CD4-positive, CD25-positive, alpha-beta regulatory T cell (primary cell): Measurements from ENCODE around the gene NMD3. TPM values are rescaled to one million over a fixed set of nuclear protein-coding genes. Genes with fewer than 3 reads are reported as not detected.

Experiments used
- ATAC-seq, 2 donors: fragments of 150-1000 bp; cut with Tn5 transposase; one replicate each; pipeline ENCODE4 v1.10.0; 2021; ENCODE audit warnings: low read depth in 2 of 2, moderate number of reproducible peaks in 2 of 2, moderate library complexity in 1 of 2
- DNase-seq, 3 donors: peaks; one replicate each; pipeline versions ENCODE4 v3.0.0 to v3.0.0-alpha.2; 2012 to 2022; ENCODE audit warnings: mixed read lengths in 1 of 3
- H3K27ac ChIP-seq: one replicate; pipeline ENCODE4 v1.7.0; 2013; ENCODE audit warnings: mild to moderate bottlenecking, low read length; ENCODE audit not compliant: insufficient read depth, poor library complexity, severe bottlenecking
- H3K27me3 ChIP-seq: one replicate; pipeline ENCODE4 v1.7.0; 2013; ENCODE audit warnings: low read length; ENCODE audit not compliant: control insufficient read depth, insufficient read depth
- H3K36me3 ChIP-seq: one replicate; pipeline ENCODE4 v1.7.0; 2013; ENCODE audit warnings: mild to moderate bottlenecking, low read length, moderate library complexity; ENCODE audit not compliant: control insufficient read depth, insufficient read depth
- H3K4me1 ChIP-seq: 2 replicates; pipeline ENCODE4 v1.7.0; 2013; ENCODE audit warnings: mild to moderate bottlenecking, low read length; ENCODE audit not compliant: insufficient read depth, control insufficient read depth, poor library complexity, severe bottlenecking
- H3K4me3 ChIP-seq: one replicate; pipeline ENCODE4 v1.7.0; 2013; ENCODE audit warnings: low read depth, mild to moderate bottlenecking, low read length, moderate library complexity
- H3K9me3 ChIP-seq, 2 experiments: 1 replicate in 1 of 2; 2 replicates in 1 of 2; pipeline ENCODE4 v1.7.0; 2013; ENCODE audit warnings: low read length in 2 of 2, mild to moderate bottlenecking in 1 of 2, moderate library complexity in 1 of 2; ENCODE audit not compliant: control insufficient read depth in 2 of 2
- H3K27ac Mint-ChIP-seq, 3 donors: one replicate each; pipeline ENCODE4 v1.8.0; 2020 to 2022; ENCODE audit warnings: mild to moderate bottlenecking in 3 of 3, mixed read lengths in 3 of 3, moderate library complexity in 2 of 3
- H3K27me3 Mint-ChIP-seq: one replicate; pipeline ENCODE4 v1.8.0; 2022; ENCODE audit warnings: mild to moderate bottlenecking, mixed read lengths
- H3K36me3 Mint-ChIP-seq: one replicate; pipeline ENCODE4 v1.8.0; 2020; ENCODE audit warnings: mixed read lengths
- H3K4me1 Mint-ChIP-seq, 4 donors: one replicate each; pipeline ENCODE4 v1.8.0; 2020 to 2022; ENCODE audit warnings: mixed read lengths in 4 of 4, mild to moderate bottlenecking in 1 of 4
- H3K4me3 Mint-ChIP-seq, 4 donors: one replicate each; pipeline ENCODE4 v1.8.0; 2020 to 2022; ENCODE audit warnings: mild to moderate bottlenecking in 4 of 4, mixed read lengths in 4 of 4, moderate library complexity in 3 of 4
- H3K9me3 Mint-ChIP-seq, 7 donors: one replicate each; pipeline ENCODE4 v1.8.0; 2020 to 2022; ENCODE audit warnings: mixed read lengths in 7 of 7, mild to moderate bottlenecking in 3 of 7, moderate library complexity in 2 of 7
- polyA plus RNA-seq, 4 donors: library from polyadenylated mRNA; unstranded; fragments of 300-500 nt; fragmentation: Illumina TruSeq; gene quantifications; one replicate each; pipeline ENCODE4 v1.2.3, GENCODE V29; 2021
- total RNA-seq: library from RNA; stranded (reverse); gene quantifications from one replicate; pipeline ENCODE4 v1.2.3, GENCODE V29; 2022

The NMD3 gene
- total and polyA plus RNA-seq, 5 donors from 2014 or later, result 44.7 to 53.2 (median 45.7) TPM

- DNase-seq (no peak), ATAC-seq (no peak)
- Mint-ChIP-seq H3K4me3 (peak overlapping the region; percentile 53 to 97 (median 83)), H3K9me3 (peaks cover 0 to 2% (median 0%) of the 10 kb centered on the region in 7 donors), H3K27me3 (peaks cover 15% of the 10 kb centered on the region), H3K36me3 (no peaks in the 10 kb centered on the region), H3K27ac (no peak overlapping the region), H3K4me1 (peaks cover 19 to 36% (median 29%) of the 10 kb centered on the region in 4 donors)
- Histone ChIP-seq H3K4me1 (peaks cover 35% of the 10 kb centered on the region), H3K27me3 (peaks cover 5% of the 10 kb centered on the region), H3K36me3 (no peaks in the 10 kb centered on the region), H3K9me3 (no peaks in the 10 kb centered on the region), H3K27ac (no peak overlapping the region), H3K4me3 (no peak overlapping the region)
Observed at GRCh38 chr3:161219495-161219894, 1.6 kb upstream of the NMD3 start.

GRCh38 chr3:161221806-161222600, 892 bp downstream of the NMD3 start:
- peaks cover 39% of the 10 kb centered on the region for H3K4me1 ChIP-seq
- H3K27me3 ChIP-seq, result peaks cover 3% of the 10 kb centered on the region
- peak overlapping the region; percentile 80 for H3K27ac ChIP-seq
- peak overlapping the region; percentile 93 to 97 (median 94) for H3K4me3 Mint-ChIP-seq
- peak overlapping the region; percentile 90 to 97 (median 93) for H3K27ac Mint-ChIP-seq
- H3K36me3 Mint-ChIP-seq, result peaks cover 8% of the 10 kb centered on the region
- H3K4me3 ChIP-seq, result peak overlapping the region; percentile 93
- no peak for ATAC-seq
- H3K9me3 ChIP-seq, result no peaks in the 10 kb centered on the region
- H3K36me3 ChIP-seq, result peaks cover 4% of the 10 kb centered on the region
- peaks cover 0 to 2% (median 0%) of the 10 kb centered on the region in 7 donors for H3K9me3 Mint-ChIP-seq
- peaks cover 6% of the 10 kb centered on the region for H3K27me3 Mint-ChIP-seq
- peak in 2 of 3 donors; percentile 9 to 49 for DNase-seq
- peaks cover 25 to 51% (median 38%) of the 10 kb centered on the region in 4 donors for H3K4me1 Mint-ChIP-seq

GRCh38 chr3:161222662-161223061, 1.6 kb downstream of the NMD3 start:
- H3K9me3 ChIP-seq, result no peaks in the 10 kb centered on the region
- Mint-ChIP-seq H3K4me1 (peaks cover 25 to 53% (median 39%) of the 10 kb centered on the region in 4 donors), H3K27me3 (peaks cover 1% of the 10 kb centered on the region), H3K4me3 (peak overlapping the region; percentile 93 to 97 (median 94)), H3K27ac (peak overlapping the region in 2 of 3 donors; percentile 75 to 93), H3K9me3 (peaks cover 0 to 2% (median 0%) of the 10 kb centered on the region in 7 donors), H3K36me3 (peaks cover 10% of the 10 kb centered on the region)
- ATAC-seq, result no peak
- H3K27ac ChIP-seq, result no peak overlapping the region
- peaks cover 39% of the 10 kb centered on the region for H3K4me1 ChIP-seq
- H3K27me3 ChIP-seq, result peaks cover 2% of the 10 kb centered on the region
- H3K36me3 ChIP-seq, result peaks cover 10% of the 10 kb centered on the region
- peak overlapping the region; percentile 93 for H3K4me3 ChIP-seq
- no peak for DNase-seq

GRCh38 chr3:161224786-161225185, 3.7 kb downstream of the NMD3 start:
- Mint-ChIP-seq H3K9me3 (no peaks in the 10 kb centered on the region), H3K36me3 (peaks cover 10% of the 10 kb centered on the region), H3K27ac (peak overlapping the region in 1 of 3 donors; percentile 35), H3K27me3 (no peaks in the 10 kb centered on the region), H3K4me3 (peak overlapping the region in 2 of 4 donors; percentile 28 to 43), H3K4me1 (peaks cover 25 to 51% (median 37%) of the 10 kb centered on the region in 4 donors)
- peaks cover 25% of the 10 kb centered on the region for H3K36me3 ChIP-seq
- H3K27ac ChIP-seq, result no peak overlapping the region
- H3K9me3 ChIP-seq, result no peaks in the 10 kb centered on the region
- H3K4me1 ChIP-seq, result peaks cover 39% of the 10 kb centered on the region
- DNase-seq (no peak), ATAC-seq (no peak)
- no peak overlapping the region for H3K4me3 ChIP-seq
- H3K27me3 ChIP-seq, result no peaks in the 10 kb centered on the region

GRCh38 chr3:161230621-161231171, 9.6 kb downstream of the NMD3 start:
- no peaks in the 10 kb centered on the region for H3K9me3 Mint-ChIP-seq

GRCh38 chr3:161231861-161232260, 10.8 kb downstream of the NMD3 start:
- no peak for DNase-seq
- ATAC-seq, result no peak
- Mint-ChIP-seq H3K9me3 (no peaks in the 10 kb centered on the region), H3K4me3 (no peak overlapping the region), H3K36me3 (peaks cover 22% of the 10 kb centered on the region), H3K27me3 (no peaks in the 10 kb centered on the region), H3K4me1 (peaks cover 9 to 15% (median 14%) of the 10 kb centered on the region in 4 donors), H3K27ac (no peak overlapping the region)
- no peaks in the 10 kb centered on the region for H3K9me3 ChIP-seq
- H3K27me3 ChIP-seq, result no peaks in the 10 kb centered on the region
- H3K4me1 ChIP-seq, result no peaks in the 10 kb centered on the region
- peaks cover 68% of the 10 kb centered on the region for H3K36me3 ChIP-seq
- no peak overlapping the region for H3K27ac ChIP-seq
- H3K4me3 ChIP-seq, result no peak overlapping the region

More at GRCh38 chr3:161230621-161231171, 9.6 kb downstream of the NMD3 start:
- Histone ChIP-seq H3K4me1 (peaks cover 4% of the 10 kb centered on the region), H3K9me3 (no peaks in the 10 kb centered on the region), H3K27me3 (no peaks in the 10 kb centered on the region), H3K27ac (no peak overlapping the region), H3K36me3 (peaks cover 62% of the 10 kb centered on the region), H3K4me3 (no peak overlapping the region)
- DNase-seq (no peak), ATAC-seq (no peak)
- H3K27ac Mint-ChIP-seq, result no peak overlapping the region
- peaks cover 6 to 16% (median 12%) of the 10 kb centered on the region in 4 donors for H3K4me1 Mint-ChIP-seq
- H3K27me3 Mint-ChIP-seq, result no peaks in the 10 kb centered on the region
- H3K4me3 Mint-ChIP-seq, result no peak overlapping the region
- peaks cover 20% of the 10 kb centered on the region for H3K36me3 Mint-ChIP-seq

- no peaks in the 10 kb centered on the region for H3K27me3 ChIP-seq
- H3K4me3 ChIP-seq, result no peak overlapping the region
- no peaks in the 10 kb centered on the region for H3K27me3 Mint-ChIP-seq
- peaks cover 71% of the 10 kb centered on the region for H3K36me3 ChIP-seq
- DNase-seq (no peak), ATAC-seq (no peak)
- H3K4me1 Mint-ChIP-seq, result peaks cover 15 to 21% (median 19%) of the 10 kb centered on the region in 4 donors
- no peaks in the 10 kb centered on the region for H3K9me3 ChIP-seq
- H3K36me3 Mint-ChIP-seq, result peaks cover 29% of the 10 kb centered on the region
- H3K27ac ChIP-seq, result no peak overlapping the region
- H3K27ac Mint-ChIP-seq, result no peak overlapping the region
- no peaks in the 10 kb centered on the region for H3K4me1 ChIP-seq
- no peaks in the 10 kb centered on the region for H3K9me3 Mint-ChIP-seq
- no peak overlapping the region for H3K4me3 Mint-ChIP-seq
Observed at GRCh38 chr3:161233557-161233956, 12.4 kb downstream of the NMD3 start.
